Measurements from ENCODE around the gene PLD5. TPM values are rescaled to one million over a fixed set of nuclear protein-coding genes. Genes with fewer than 3 reads are reported as not detected.

PLD5 gene
- total RNA-seq, 1 experiment from 2014 or later: 1.8 TPM

DNA sequence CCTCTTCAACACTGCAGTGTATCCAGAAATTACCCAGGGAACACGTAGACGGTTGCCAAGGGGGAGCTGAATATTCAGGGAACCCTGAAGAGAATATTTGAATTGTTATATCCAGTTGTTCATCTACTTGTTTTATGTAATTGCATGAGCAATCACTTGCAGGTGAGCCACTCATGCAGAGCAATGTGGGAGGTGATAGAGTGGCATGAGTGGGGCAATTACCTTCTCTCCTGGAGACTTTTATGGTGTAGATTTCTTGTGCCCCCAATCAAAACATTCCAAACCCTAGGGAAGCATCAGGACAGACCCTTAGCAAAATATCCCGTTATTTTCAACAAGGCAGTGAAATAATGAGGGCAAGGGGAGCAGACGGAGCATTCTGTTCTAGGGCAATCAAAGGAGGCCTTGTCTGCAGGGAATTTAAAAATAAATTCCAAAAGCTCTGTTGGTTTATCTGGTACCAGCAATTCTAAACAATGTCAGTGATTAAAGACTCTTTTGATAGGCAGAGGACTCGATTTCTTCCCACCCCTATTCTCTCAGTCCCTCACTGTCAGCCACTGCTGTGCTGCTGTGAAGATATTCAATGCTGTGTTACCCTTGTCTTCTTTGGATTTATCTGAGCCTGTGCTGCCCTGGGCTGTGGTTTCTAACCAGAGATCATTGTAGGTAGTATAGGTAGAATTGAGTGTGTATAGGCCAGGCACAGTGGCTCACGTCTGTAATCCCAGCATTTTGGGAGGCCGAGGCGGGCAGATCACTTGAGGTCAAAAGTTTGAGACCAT is 345.4 kb downstream of the PLD5 start:
- H3K4me1 Mint-ChIP-seq (ENCODE audit: low read depth, unreplicated experiment): no peaks in the 10 kb centered on the region
- no peaks in the 10 kb centered on the region for H3K27me3 Mint-ChIP-seq (ENCODE audit: insufficient read depth, unreplicated experiment)
- TF ChIP-seq, protein P1, sequence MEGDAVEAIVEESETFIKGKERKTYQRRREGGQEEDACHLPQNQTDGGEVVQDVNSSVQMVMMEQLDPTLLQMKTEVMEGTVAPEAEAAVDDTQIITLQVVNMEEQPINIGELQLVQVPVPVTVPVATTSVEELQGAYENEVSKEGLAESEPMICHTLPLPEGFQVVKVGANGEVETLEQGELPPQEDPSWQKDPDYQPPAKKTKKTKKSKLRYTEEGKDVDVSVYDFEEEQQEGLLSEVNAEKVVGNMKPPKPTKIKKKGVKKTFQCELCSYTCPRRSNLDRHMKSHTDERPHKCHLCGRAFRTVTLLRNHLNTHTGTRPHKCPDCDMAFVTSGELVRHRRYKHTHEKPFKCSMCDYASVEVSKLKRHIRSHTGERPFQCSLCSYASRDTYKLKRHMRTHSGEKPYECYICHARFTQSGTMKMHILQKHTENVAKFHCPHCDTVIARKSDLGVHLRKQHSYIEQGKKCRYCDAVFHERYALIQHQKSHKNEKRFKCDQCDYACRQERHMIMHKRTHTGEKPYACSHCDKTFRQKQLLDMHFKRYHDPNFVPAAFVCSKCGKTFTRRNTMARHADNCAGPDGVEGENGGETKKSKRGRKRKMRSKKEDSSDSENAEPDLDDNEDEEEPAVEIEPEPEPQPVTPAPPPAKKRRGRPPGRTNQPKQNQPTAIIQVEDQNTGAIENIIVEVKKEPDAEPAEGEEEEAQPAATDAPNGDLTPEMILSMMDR (IDR thresholded peaks at IDR 0.05; ENCODE audit: insufficient read depth in 1 of 2, low read depth in 1 of 2, low read length in 1 of 2, severe bottlenecking in 1 of 2, unreplicated experiment in 1 of 2): no peak
- DNase-seq: no peak
- intact Hi-C loops (cut with micrococcal nuclease; ENCODE audit: unreplicated experiment): no loop called here
- Histone ChIP-seq H3K9me3 (no peaks in the 10 kb centered on the region), H3K36me3 (ENCODE audit: control insufficient read depth, insufficient read depth, low read length) (no peaks in the 10 kb centered on the region), H3K27me3 (replicated peaks; ENCODE audit: control insufficient read depth, insufficient read depth, low read length) (no peaks in the 10 kb centered on the region), H3K4me3 (ENCODE audit: low read depth, low read length) (no peak overlapping the region), H3K4me1 (no peaks in the 10 kb centered on the region)
- no peaks in the 10 kb centered on the region for H3K9me3 Mint-ChIP-seq (ENCODE audit: unreplicated experiment)
- H3K4me3 Mint-ChIP-seq (ENCODE audit: unreplicated experiment): no peak overlapping the region
- CTCF ChIA-PET: no interaction called here
- POLR2A ChIA-PET: no interaction called here
- no peaks in the 10 kb centered on the region for H3K36me3 Mint-ChIP-seq (ENCODE audit: insufficient read depth, unreplicated experiment)
- no TSS peak for BruUV-seq (replicated peaks)
- H3K27ac Mint-ChIP-seq (ENCODE audit: unreplicated experiment): no peak overlapping the region

- H3K4me1 Mint-ChIP-seq (ENCODE audit: low read depth, unreplicated experiment): no peaks in the 10 kb centered on the region
- no peaks in the 10 kb centered on the region for H3K4me1 ChIP-seq
- CTCF ChIA-PET: no interaction called here
These were observed 346.1 kb downstream of the PLD5 start for GRCh38 chr1:242178436-242178835.

GRCh38 chr1:242162140-242162539 is 362.4 kb downstream of the PLD5 start:
- no peaks in the 10 kb centered on the region for H3K4me1 Mint-ChIP-seq (ENCODE audit: low read depth, unreplicated experiment)
- peaks cover 14% of the 10 kb centered on the region for H3K9me3 Mint-ChIP-seq (ENCODE audit: unreplicated experiment)
- Histone ChIP-seq H3K4me1 (no peaks in the 10 kb centered on the region), H3K4me3 (ENCODE audit: low read depth, low read length) (no peak overlapping the region), H3K9me3 (no peaks in the 10 kb centered on the region), H3K36me3 (ENCODE audit: control insufficient read depth, insufficient read depth, low read length) (no peaks in the 10 kb centered on the region), H3K27me3 (replicated peaks; ENCODE audit: control insufficient read depth, insufficient read depth, low read length) (no peaks in the 10 kb centered on the region)
- DNase-seq: no peak
- POLR2A ChIA-PET: no interaction called here
- H3K36me3 Mint-ChIP-seq (ENCODE audit: insufficient read depth, unreplicated experiment): no peaks in the 10 kb centered on the region
- intact Hi-C loops (cut with micrococcal nuclease; ENCODE audit: unreplicated experiment): no loop called here
- TF ChIP-seq, protein P1 (IDR thresholded peaks at IDR 0.05; ENCODE audit: insufficient read depth in 1 of 2, low read depth in 1 of 2, low read length in 1 of 2, severe bottlenecking in 1 of 2, unreplicated experiment in 1 of 2): no peak
- H3K27ac Mint-ChIP-seq (ENCODE audit: unreplicated experiment): no peak overlapping the region
- H3K4me3 Mint-ChIP-seq (ENCODE audit: unreplicated experiment): no peak overlapping the region
- no TSS peak for BruUV-seq (replicated peaks)
- CTCF ChIA-PET: no interaction called here
- H3K27me3 Mint-ChIP-seq (ENCODE audit: insufficient read depth, unreplicated experiment): no peaks in the 10 kb centered on the region

More at GRCh38 chr1:242178436-242178835, 346.1 kb downstream of the PLD5 start:
- H3K9me3 Mint-ChIP-seq (ENCODE audit: unreplicated experiment): no peaks in the 10 kb centered on the region
- H3K27me3 ChIP-seq (replicated peaks; ENCODE audit: control insufficient read depth, insufficient read depth, low read length): no peaks in the 10 kb centered on the region
- no peaks in the 10 kb centered on the region for H3K27me3 Mint-ChIP-seq (ENCODE audit: insufficient read depth, unreplicated experiment)
- BruUV-seq (replicated peaks): no TSS peak
- H3K9me3 ChIP-seq: no peaks in the 10 kb centered on the region
- POLR2A ChIA-PET: no interaction called here
- no peaks in the 10 kb centered on the region for H3K36me3 Mint-ChIP-seq (ENCODE audit: insufficient read depth, unreplicated experiment)
- intact Hi-C loops (cut with micrococcal nuclease; ENCODE audit: unreplicated experiment): no loop called here
- H3K36me3 ChIP-seq (ENCODE audit: control insufficient read depth, insufficient read depth, low read length): no peaks in the 10 kb centered on the region
- DNase-seq: no peak
- H3K4me3 ChIP-seq (ENCODE audit: low read depth, low read length): no peak overlapping the region
- no peak overlapping the region for H3K4me3 Mint-ChIP-seq (ENCODE audit: unreplicated experiment)
- TF ChIP-seq, protein P1 (IDR thresholded peaks at IDR 0.05; ENCODE audit: insufficient read depth in 1 of 2, low read depth in 1 of 2, low read length in 1 of 2, severe bottlenecking in 1 of 2, unreplicated experiment in 1 of 2): no peak
- H3K27ac Mint-ChIP-seq (ENCODE audit: unreplicated experiment): no peak overlapping the region
